Cardiac muscle cell (in vitro differentiated cells and primary cell): Measurements from ENCODE around the gene TFAP2E. TPM values are rescaled to one million over a fixed set of nuclear protein-coding genes. Genes with fewer than 3 reads are reported as not detected.

Experiments
- DNase-seq, 2 donors: peaks; one replicate each; pipeline versions ENCODE4 v3.0.0 to v3.0.0-alpha.2; 2010 to 2017; ENCODE audit warnings: low read depth in 1 of 2, low spot score in 1 of 2
- H3K27ac ChIP-seq: fragments of 200-600 bp; sonication (generic); 2 replicates; pipeline ENCODE4 v1.5.1; 2016
- H3K27me3 ChIP-seq: fragments of 200-600 bp; sonication (generic); 2 replicates; pipeline ENCODE4 v1.6.0; 2016; ENCODE audit warnings: control low read depth
- H3K36me3 ChIP-seq: fragments of 200-600 bp; sonication (generic); 2 replicates; pipeline ENCODE4 v1.5.1; 2016; ENCODE audit warnings: control low read depth
- H3K4me1 ChIP-seq: fragments of 200-600 bp; sonication (generic); 2 replicates; pipeline ENCODE4 v1.8.1; 2017; ENCODE audit warnings: low read depth, mild to moderate bottlenecking, mixed run types
- H3K4me3 ChIP-seq: fragments of 200-600 bp; sonication (generic); 2 replicates; pipeline ENCODE4 v1.5.1; 2016; ENCODE audit warnings: mild to moderate bottlenecking
- H3K9me3 ChIP-seq: fragments of 200-600 bp; sonication (generic); 2 replicates; pipeline ENCODE4 v1.5.1; 2017; ENCODE audit warnings: low read depth, mild to moderate bottlenecking, control low read depth
- polyA plus RNA-seq: library from polyadenylated mRNA; unstranded; fragments of >200 nt; fragmentation: Nextera tagmentation; extraction: Ambion mirVana; gene quantifications from 2 replicates; pipeline ENCODE4 v1.2.1, GENCODE V29; 2016
- total RNA-seq: library from RNA; depleted of rRNA; stranded (reverse); fragments of >200 nt; gene quantifications from 2 replicates; pipeline ENCODE4 v1.2.3, GENCODE V29; 2016
- TF ChIP-seq, protein P1 (sequence below): IDR thresholded peaks from 2 replicates; pipeline ENCODE4 v1.5.1; 2012; ENCODE audit warnings: low read depth, mild to moderate bottlenecking, low read length

Gene TFAP2E
- total and polyA plus RNA-seq, 2 experiments from 2014 or later: 0.69 TPM; not detected in 1

DNA sequence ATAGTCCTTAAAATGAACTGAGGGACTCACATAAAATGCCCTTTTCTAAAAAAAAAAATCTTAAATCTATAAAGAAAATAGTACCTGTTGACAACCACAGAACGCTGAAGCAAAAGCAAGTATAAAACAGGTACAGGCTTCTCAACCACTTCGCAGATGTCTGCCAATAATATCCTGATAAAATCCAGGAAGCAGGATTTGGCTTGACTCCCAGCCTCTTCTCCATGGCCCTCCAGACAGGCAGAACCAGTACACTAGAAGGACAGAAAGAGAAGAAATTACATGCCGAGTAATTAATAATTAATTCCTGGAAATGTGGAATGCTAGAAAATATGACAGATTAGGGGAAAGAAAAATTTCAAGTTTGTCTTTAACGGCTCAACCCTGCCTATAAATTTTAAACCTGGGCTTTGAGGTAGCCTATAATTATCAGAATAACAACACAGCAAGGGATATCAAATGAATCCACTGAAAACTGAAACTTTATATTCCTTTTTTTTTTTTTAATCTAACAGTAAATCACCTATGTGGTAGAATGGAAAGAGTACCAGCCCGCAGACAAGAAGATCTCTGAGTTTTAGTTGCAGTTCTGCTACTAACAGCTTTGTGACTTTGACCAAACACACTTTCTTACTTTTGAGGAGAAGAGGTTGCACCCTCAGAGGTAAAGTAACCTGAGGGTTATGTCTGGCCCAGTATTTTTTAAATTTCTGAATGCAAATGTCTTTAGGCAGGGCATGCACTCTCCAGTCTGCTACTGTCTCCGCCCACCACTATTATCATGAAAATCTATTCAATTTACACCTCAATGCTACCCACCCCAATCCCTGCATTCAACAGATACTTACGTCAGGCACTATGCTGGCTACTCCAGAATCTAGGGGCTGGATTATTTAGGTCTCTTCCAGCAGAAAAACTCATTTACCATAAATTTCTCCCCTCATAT, 18.6 kb upstream of the TFAP2E start:
- peak in 1 of 2 donors; percentile 50 for DNase-seq
- H3K36me3 ChIP-seq: peaks cover 37% of the 10 kb centered on the region
- H3K27me3 ChIP-seq: no peaks in the 10 kb centered on the region
- H3K9me3 ChIP-seq: no peaks in the 10 kb centered on the region
- H3K27ac ChIP-seq: no peak overlapping the region
- no peak overlapping the region for H3K4me3 ChIP-seq
- peaks cover 13% of the 10 kb centered on the region for H3K4me1 ChIP-seq
- TF ChIP-seq, protein P1, sequence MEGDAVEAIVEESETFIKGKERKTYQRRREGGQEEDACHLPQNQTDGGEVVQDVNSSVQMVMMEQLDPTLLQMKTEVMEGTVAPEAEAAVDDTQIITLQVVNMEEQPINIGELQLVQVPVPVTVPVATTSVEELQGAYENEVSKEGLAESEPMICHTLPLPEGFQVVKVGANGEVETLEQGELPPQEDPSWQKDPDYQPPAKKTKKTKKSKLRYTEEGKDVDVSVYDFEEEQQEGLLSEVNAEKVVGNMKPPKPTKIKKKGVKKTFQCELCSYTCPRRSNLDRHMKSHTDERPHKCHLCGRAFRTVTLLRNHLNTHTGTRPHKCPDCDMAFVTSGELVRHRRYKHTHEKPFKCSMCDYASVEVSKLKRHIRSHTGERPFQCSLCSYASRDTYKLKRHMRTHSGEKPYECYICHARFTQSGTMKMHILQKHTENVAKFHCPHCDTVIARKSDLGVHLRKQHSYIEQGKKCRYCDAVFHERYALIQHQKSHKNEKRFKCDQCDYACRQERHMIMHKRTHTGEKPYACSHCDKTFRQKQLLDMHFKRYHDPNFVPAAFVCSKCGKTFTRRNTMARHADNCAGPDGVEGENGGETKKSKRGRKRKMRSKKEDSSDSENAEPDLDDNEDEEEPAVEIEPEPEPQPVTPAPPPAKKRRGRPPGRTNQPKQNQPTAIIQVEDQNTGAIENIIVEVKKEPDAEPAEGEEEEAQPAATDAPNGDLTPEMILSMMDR: no peak

DNA sequence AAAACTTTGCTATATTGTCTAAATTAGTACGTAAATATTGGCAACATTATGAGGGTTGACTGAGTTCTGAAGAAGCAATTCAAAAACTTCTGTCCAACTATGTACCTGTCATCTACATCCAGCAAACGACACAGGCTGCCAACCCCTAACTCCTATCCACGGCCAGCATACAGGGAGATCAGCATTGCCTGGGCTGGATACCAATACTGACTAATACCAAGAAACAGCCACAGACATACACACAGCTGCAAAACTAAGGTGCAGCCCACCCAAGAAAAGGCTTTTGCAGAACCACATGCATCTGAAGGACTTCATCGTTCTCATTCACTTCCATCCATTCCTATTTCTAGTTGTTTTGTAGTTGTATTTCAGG, 17.9 kb upstream of the TFAP2E start:
- no peaks in the 10 kb centered on the region for H3K27me3 ChIP-seq
- TF ChIP-seq, protein P1: no peak
- H3K36me3 ChIP-seq: peaks cover 34% of the 10 kb centered on the region
- DNase-seq: no peak
- H3K9me3 ChIP-seq: no peaks in the 10 kb centered on the region
- H3K4me3 ChIP-seq: no peak overlapping the region
- peaks cover 13% of the 10 kb centered on the region for H3K4me1 ChIP-seq
- H3K27ac ChIP-seq: no peak overlapping the region

DNA sequence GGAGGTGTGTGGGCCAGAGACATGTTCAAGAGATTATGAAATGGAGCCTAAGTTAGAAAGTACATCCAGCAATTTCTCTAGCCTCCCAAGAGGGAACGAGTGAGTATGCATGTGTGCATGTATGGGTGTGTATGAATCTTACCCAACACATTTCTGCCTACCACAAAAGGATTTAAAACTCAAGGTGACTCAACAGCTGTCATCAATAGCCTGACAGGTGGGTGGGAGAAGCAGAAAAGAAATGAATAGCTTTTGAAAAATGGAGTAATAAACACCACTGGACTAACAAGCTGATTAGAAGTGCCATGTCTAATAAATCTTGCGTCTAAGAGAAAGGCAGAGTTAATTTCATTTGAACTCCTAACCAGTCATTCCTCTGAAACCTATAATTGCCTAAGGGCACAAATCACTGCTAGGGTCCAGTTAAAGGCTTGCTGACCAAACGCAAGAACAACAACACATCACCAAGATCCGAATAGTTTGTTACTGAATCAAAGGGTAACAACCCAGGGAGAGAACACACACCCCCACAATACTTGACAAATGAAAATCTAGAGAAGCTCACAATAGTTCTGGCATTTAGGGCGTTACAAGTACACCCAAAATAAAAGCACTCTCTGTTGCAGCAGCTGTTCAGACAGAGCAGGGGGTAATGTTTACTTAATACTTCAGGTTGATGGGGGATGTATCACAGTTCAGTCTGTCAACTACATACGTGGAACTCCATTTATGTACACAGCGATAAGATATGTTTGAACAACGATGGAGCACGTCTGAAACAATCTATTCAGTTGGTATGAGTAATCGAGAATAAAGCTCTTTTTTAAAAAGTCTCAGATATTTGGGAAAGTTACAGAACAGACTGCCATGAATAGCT, 17.3 kb upstream of the TFAP2E start:
- no peaks in the 10 kb centered on the region for H3K27me3 ChIP-seq
- no peak for DNase-seq
- peaks cover 28% of the 10 kb centered on the region for H3K36me3 ChIP-seq
- H3K27ac ChIP-seq: peak overlapping the region; percentile 99
- peaks cover 13% of the 10 kb centered on the region for H3K4me1 ChIP-seq
- peak overlapping the region; percentile 93 for H3K4me3 ChIP-seq
- H3K9me3 ChIP-seq: no peaks in the 10 kb centered on the region
- TF ChIP-seq, protein P1: no peak

DNA sequence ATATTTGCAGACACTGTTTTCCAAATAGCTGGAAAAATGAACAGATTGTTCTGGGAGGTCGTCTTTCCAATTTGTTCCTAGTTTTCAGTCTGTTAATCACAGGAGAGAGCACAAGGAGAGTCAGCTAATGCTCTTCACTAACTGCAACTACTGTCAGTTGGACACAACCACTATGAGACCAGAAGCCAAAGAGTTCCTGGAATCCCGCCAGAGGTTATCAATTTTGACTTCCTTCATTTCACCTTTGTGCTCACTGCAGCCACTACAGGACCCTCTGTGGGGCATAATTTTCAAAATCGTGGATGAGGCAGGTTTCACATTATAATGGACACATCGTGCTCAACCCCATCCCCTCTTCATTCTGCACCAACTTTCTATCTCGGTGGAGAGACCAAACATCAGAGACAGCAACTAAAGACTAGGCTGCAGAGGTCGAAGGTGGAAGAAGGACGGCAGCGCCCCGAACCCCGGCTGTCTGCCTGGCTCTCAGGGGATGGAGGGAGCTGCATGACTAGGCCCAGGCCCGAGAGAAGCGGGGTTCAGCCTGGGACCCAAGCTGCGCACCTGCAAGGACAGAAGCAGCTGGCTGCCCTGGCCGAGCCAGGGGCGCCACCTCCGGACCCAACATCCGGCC, 16.5 kb upstream of the TFAP2E start:
- TF ChIP-seq, protein P1: no peak
- no peaks in the 10 kb centered on the region for H3K27me3 ChIP-seq
- H3K4me1 ChIP-seq: peaks cover 13% of the 10 kb centered on the region
- H3K27ac ChIP-seq: peak overlapping the region; percentile 99
- no peak for DNase-seq
- peaks cover 23% of the 10 kb centered on the region for H3K36me3 ChIP-seq
- no peaks in the 10 kb centered on the region for H3K9me3 ChIP-seq
- H3K4me3 ChIP-seq: peak overlapping the region; percentile 93

DNA sequence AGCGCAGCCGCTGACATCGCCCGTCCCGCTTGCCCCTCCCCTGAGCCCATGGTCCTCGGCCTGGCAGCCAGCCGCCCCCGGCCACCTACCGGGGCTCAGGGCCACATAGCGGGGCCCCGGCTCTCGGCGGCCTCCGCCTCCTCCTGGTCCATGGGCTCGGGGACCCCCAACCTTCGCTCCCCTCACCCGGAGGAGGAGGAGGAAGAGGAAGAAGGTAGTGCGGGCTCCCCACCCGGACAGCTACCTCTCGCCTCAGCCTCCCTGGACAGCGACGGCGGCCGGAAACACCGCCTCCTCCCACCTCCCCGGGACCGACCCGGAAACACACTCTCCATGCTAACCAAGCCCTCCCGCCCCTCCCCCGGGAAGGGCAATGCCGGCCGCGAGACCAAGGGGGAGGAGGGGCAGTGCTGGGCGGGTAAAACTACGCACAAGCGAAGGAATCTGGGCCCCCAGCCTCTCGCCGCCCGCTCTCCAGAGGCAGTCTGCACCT, 15.9 kb upstream of the TFAP2E start, which contains the start of gene KIAA0319L:
KIAA0319L (minus strand) TSS at position 286 of the 493 bp plus-strand sequence. CDS start 2,912 bp downstream, outside the sequence.
- peak within 1 kb of the TSS; percentile 93 for H3K4me3 ChIP-seq
- H3K4me1 ChIP-seq: peaks cover 13% of the 10 kb centered on the region
- DNase-seq: peak in 1 of 2 donors; percentile 87
- no peaks in the 10 kb centered on the region for H3K27me3 ChIP-seq
- no peaks in the 10 kb centered on the region for H3K9me3 ChIP-seq
- TF ChIP-seq, protein P1: no peak
- H3K36me3 ChIP-seq: peaks cover 22% of the 10 kb centered on the region
- peak within 1 kb of the TSS; percentile 99 for H3K27ac ChIP-seq
